NCI-H1417 treated with DMSO at 0.1 percent for 48 hours (cell line): ENCODE data around the gene CD63.

Experiments used
- DNase-seq: peaks from one replicate; lab custom pipeline; 2025; lab: John Stamatoyannopoulos, UW

Gene CD63

DNA sequence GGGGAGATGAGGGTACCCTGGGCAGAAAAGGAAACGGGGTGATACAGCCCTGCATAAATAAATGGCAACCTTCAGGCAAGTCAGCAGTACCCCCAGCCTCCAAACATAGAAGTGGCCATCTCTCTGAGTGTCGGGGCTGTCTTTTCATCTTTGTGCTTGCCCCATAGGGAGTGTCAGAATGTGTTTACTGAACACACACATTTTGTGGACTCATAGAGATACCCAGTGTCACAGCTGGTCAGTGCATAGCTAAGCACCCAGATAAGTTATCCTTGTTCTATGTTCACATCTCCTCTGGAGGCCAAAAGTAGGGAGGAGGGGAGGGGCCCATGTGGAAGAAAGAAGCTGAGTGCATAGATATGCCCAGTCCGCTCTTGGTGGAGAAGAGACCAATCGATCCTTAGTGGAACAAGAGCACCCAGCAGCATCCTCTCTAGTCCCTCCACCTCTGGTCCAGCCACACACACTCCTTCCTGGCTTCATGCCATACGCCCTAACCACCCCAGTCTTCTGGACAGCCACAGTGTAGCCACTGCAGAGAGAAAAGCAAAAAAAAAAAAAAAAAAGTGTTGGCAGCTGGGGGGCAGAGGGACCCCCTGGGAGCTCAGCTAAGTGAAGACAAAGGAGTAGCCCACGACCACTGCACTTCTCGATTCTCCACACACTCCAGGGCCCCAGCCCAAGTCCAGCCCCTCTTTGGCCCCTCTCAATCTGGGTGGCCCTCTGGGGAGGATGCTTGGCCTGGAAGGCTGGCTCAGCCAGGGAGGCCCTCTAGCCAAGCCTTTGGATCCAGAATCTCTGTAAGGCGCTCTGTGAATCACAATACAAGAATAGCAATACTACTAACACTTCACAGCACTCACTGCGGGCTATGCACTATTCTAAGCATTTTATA lies 23.7 kb downstream of the CD63 start:
- DNase-seq, result no peak

DNA sequence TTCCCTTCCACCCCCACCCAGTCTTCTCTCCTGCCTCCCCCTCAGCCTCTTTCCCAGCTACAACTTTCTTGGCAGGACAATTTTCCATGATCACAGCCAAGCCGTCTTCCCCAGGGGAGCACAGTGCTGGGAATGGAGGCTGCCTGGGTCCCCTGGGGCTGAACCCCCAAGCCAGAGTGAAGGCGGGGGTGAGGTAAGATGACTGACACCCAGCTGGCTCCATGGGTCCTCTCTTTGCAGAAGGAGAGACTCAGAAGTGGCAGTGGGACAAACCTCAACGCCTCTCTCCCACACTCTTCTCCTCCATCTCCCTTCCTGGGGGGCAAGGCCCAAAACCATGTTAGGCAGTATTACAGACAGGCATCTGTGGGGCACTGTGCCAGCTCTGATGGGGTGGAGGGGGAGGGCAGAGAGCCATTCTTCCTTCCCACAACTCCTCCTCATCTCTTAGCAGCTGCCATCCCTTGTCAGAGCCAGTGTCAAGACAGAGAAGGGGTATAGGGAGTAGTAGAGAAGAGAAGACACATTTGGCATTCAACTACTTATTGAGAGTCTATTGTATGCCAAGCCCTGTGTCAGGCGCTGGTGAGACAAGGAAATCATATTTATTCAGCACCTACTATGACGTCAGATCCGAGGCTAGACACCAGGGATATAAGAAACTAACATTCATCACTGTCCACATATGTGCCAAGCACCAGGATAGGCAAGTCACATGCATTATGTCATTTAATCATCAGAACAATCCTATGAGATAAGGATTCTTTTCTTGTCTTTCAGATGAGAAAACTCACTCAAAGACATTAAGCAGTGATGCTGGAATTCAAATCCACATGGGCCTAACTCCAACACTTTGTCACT lies 24.7 kb downstream of the CD63 start:
- DNase-seq, result no peak

DNA sequence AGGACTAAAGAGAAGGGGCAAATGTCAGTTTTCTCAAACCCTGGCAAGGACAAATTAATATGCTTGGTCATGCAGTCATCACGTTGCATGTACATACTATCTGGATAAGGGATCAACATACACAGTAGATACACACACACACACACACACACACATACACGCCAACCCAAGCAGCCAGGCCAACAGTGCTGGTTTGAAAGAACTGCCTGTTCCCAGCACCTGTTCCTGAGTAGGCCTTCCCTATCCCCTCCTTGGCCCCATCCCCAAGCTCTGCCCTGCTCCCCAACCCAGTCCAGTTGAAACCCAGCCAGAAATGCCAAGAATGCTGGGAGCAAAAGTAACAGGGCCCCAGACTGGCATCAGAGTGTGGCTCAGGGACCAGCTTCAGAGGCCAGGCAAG lies 25.5 kb downstream of the CD63 start:
- no peak for DNase-seq

DNA sequence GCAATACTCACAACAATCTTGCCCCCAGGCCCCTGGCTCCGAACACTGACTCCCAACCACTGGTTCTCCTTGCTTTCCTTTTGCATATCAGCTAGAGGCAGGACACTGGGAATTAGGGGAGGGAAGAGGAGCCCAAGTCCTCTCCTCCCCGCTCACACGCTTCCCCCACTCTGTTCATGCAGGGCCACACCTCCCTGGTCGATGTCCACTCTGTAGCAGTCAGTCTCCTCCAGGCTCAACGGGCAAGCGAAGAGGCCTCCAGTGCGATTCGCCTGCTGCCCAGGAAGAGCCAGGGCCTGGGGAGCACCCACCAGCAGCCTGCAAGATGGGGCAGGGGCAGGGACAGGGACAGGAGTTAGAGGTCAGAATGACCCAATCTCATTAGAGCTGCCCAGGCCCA lies 25.9 kb downstream of the CD63 start:
- no peak for DNase-seq

DNA sequence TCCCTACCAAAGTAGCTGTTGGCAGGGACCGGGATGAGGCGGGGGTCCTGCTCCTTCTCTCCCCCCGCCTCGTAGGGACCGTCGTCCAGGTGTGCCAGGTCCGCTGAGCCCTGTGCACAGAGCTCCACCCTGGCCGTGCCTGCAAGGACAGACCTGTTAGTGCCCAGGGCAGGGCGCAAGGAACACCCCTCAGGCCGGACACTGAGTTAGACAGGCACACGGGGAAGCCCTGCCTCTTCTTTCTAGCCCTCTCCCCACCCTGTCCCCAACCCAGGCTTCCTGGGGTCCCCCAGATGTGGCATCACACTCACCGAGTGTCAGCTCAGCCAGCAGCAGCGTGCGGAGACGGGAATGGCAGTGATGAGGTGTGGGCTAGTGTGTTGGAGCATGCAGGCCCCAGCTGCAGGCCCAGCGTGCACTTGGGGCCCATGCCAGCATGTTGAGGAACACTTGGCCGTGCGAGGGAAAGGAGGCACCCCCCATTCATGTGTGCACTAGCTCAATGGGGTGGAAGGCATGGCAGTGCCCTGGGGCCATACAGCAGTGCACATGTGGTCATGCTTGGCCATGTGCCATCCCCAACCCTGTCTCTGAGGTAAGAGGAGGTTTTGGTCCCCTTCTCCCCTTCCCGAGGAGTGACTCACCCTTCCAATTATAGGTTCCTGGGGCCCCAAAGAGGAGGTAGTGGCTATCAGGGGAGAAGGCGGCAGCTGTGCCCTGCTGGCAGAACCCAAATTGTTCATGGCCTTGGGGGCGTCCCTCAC lies 28.4 kb downstream of the CD63 start:
- no peak for DNase-seq

DNA sequence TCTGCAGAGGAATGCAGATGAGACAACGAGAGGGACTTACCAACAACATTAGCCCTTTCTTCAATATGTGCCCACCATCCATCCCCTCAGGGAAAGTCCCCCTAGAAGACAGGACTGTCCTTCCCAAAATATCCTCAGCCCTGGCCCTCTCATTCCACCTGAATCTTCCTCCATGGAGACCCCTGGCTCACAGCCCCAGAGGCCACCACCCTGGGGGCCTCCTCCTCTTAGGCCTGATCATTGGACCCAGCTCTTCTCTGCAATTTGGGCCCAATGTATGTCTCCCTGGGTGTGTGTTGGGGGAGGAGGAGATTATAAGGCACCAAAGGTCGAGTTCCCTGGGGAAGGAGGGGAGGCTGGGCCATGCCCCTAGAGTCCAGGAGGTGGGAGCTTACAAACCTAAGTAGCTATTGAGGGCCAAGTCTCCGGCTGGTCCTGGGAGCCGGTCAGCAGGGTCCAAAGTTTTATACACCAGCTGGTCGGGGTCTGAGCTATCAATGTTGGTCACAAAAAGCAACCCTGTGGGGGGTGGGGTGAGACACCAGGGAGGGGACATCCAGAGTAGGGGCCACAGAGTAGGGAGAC lies 29.2 kb downstream of the CD63 start:
- DNase-seq, result no peak

DNA sequence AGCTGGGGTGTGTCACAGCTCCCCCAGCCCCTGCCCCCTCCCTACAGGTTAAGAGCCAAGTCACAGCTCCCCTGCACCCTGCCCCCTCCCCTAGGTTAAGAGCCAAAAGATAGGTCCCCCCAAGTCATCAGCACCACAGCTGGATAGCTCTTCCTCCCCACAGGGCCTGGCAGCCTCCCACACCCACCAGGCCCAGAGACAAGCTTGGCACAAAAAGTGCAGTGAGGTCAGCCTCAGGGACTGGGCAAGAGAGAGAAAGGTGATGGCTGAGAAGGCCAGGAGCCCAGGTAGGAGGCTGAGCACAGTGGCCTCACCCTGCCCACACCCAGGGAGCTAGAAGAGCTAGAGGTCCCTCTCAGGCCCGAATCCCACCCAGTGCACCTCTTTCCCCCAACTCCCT lies 29.8 kb downstream of the CD63 start:
- DNase-seq, result no peak

DNA sequence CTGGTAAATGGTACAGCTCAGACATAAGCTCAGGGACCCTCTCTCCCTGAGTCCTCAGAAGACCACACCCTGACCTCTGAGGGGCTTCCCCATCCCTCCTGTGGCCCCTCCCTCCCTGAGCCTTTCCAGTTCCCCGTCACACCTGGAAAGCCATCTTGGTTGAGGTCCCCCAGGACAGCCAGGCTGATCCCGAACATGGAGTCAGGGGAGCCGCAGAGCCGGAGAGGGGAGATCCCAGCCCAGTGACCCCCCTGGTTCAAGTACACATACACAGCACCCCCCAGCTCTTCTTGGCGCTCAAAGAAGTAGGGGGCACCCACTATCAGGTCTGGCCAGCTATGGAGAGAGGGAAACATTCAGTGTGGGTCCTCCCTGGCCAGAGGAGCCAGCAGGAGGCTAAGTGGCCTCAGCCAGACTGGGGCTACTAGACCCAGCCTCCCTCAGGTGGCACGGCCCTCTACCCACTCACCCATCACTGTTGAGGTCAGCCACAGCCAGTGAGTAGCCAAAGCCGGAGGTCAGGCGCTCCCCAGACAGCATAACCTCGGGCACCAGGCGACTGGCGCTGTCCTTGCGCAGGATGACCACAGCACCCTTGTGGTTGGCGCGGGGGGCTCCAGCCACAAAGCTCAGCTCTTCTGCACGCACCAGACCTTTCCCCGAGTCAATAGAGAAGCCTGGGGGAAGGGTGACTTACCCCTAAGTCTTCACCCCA lies 30.4 kb downstream of the CD63 start:
- DNase-seq, result no peak

DNA sequence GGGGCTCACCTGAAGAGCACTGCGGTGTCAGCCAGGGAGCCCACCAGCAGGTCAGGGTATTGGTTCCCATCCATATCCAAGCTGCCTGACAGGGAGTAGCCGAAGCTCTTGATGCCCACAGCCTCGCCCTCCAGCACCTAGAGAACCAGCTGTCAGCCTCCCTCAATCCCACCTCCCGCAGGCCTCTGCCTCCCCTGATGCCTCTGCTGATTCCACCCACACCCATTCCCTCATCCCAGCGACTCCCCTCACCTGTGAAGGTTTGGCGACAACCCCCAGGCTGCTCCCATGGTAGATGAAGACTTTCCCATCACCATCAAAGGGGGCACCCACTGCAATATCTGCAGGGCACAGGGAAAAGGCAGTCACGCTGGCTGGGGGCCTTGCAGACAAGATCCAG lies 31.1 kb downstream of the CD63 start:
- DNase-seq, result no peak

DNA sequence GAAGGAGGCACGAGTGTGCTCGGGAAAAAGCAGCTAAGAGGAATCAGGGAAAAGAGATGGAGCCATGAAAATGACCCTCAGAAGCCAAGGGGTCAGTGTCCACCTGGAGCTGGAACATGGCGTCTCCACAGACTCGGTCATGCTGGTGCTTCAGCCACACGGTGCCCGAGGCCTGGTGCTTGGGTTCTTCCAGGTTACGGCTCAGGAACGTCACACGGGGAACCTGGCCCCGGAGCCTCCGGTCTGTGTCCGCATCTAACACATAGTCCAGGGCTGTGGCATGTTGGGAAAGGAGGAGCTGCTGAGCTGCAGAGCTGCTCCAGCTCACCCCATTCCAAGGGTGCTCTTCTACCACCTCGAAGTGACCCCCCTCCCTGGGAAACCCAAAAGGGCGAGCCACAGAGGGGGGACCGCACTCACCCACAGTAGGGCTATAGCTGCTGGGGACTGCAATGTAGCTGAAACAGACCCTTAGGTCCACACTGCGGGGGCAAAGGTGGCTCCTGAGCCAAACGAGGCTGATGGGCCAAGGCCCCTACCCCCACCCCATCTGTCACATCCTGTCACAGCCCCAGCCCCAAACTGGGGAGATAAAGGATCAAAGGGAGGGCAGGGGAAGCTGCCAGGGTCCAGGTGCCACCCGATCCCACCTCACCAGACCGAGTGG lies 31.9 kb downstream of the CD63 start:
- DNase-seq, result no peak

DNA sequence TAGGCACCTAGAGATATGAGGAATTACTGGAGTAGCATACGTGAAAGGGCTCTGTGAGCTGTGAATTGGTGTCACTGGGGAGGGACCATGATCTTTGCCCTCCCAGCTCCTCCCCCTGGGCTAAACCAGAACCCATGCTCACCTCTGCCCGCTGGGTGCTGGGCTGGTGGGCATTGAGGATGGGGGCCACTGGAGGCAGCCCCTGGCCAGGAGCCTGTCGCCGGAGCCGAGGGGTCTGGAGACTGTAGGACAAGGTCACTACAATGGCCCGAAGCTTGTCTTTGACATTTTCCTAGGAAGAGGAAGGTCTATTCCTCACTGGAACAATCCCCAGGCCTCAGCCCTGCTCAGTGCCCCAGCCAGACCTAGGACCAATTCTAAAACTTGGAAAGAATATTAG lies 32.7 kb downstream of the CD63 start:
- no peak for DNase-seq

DNA sequence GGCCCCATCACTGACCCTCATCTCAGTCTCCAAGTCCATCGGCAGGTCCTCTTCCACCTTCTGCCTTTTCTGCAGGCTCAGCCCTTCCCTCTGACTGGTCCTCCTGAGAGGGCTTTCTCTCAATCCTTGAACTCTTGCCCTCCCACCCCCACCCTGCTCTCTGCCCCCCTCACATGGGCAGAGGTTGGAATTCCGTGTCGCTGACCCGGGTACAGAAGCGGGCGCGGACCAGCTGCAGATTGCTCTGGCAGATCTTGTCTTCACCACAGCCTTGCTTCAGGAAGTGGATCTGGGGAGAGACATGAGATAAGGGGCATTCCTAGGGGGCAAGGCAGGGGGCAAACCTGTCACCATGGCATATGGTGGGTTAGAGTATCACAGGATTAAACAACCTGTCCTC lies 33.5 kb downstream of the CD63 start:
- DNase-seq, result no peak

DNA sequence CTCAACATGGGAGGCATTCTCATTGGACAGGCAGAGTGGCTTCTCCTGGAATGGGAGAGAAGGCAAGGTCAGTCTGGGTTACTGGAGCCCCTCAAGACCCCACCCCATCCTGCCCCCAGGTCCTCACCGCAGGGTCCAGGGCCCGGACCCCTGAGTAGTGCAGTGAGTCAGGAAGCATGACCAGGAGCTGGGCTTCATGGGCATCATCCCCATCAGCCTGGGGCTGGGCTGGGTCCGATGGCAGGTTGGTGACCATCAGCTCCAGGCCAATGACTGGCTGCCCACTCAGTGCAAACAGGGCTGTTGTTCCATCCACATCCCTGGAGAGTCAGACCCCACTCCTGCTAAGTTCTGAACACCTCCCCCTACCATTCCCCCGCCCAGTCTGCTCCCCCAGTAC lies 34.2 kb downstream of the CD63 start:
- DNase-seq, result no peak

DNA sequence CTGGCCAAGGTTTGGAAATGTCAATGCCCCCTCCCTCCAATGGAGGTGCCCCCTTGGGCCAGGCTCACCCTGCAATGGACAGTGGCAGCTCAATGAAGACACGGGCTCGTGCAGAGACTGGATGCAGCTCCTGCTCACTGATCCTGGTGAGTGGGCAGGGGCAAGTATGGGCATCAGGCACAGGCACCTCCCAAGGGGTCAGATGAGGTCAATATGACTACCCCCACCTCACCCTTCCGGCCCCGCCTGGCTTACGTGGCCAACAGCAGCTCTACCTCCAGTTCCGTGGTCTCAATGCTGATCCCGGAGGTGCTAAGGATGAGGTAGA lies 34.7 kb downstream of the CD63 start:
- DNase-seq, result no peak

DNA sequence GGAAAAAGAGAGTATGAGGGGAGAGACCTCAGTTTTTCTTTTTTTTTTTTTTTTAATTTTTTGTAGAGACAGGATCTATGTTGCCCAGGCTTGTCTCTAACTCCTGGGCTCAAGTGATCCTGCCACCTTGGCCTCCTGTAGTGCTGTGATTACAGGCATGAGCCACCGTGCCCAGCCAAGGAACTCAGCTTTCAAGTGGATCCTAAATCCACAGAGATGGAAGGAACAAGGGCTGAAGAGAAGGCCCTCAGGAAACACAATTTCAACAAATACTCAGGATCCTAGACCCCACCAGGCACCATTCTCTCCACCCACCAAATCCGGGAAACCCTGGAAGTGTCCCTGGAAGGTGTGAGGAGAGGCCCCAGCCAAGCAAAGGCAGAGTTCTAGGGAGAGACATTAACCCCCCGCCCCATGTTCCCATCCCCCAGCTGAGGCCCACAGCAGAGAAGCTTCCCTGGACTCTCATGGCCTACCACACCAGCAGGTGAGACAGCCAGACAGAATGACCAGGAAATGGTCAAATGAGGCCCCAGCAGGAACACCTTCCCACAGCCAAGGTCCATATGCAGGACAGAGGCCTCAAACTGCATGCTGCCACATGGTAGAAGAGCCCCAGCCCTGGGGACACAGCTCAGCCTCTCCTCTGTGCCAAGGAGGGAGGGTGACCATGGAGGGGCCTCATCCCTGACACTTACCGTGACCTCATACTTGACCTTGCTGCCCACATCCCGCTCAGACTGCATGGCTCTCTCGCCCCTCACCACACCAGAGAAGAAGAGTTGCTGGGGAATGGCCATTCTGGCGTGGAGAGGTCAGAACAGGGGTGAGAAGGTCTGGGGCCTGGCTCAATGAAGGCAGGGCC lies 35.3 kb downstream of the CD63 start:
- no peak for DNase-seq

DNA sequence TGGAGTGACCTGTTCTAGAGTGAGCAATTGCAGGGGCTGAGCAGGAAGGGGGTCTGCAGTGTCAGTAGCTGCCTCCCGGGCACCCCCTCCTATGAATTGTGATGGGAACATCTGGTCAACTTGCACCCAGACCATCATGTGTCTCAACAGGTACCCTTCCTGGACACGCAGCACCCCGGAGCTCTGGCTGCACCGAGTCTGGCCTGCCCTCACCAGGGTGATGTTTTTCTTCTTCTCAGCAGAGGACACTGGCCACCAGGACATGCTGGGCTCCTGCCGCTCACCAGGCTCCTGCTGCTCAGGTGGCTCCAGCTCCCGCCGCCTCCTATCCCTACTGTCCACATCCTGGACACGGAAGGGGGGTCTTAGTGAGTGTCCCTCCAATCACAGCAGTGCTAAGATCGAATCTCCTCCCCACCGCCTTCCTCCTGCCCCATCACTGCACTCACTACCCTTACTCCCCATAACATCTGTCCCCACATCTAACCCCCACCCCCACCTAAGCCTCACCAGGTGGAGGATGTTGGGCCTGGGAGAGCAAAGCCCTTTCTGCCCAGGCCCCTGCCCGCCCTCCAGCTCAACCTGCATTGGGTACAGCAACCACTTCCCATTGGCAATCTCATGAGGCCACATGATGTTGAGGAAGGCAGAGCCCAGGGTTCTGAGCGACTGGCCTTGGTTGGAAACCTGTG lies 36.0 kb downstream of the CD63 start:
- no peak for DNase-seq

DNA sequence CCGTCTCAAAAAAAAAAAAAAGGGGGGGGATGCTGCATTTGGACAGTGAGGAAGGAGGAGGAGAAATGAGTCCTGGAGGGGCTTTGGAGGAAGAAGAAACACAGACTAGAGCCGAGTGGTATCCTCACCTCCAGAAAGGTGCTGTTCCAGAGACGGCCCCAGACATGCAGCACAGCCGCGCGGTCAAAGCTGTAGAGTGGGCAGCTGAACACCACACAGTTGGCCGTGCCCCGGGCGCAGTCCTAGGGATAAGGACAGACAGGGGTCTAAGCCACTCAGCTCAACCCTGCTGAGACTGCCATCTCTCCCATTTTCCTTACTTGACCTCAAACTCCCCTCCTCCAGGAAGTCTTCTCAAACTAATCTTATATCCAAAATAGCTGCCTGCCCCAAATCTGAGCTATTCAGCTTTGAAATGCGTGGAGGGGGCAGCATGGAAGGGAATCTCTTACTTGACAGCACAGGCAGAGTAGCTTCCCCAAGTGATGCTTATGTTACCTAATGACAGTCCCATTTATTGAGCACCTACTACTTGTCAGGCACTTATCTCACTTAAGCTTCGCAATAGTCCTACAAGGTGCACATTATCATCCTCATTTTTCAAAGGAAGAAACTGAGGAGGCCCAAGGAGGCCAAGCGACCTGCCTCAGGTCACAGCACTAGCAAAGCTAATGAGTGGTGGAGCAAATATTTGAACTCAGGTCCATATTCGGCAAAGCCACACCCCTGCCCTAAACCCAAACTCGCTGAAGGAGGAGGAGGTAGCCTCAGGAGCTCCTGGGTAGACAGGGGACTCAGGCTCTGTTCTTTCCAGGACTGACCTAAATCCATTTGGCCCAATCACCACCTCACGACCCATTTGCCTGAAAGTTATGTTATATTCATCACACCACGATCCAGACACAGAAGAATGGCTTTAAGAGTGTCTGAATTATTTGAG lies 39.8 kb downstream of the CD63 start:
- no peak for DNase-seq

DNA sequence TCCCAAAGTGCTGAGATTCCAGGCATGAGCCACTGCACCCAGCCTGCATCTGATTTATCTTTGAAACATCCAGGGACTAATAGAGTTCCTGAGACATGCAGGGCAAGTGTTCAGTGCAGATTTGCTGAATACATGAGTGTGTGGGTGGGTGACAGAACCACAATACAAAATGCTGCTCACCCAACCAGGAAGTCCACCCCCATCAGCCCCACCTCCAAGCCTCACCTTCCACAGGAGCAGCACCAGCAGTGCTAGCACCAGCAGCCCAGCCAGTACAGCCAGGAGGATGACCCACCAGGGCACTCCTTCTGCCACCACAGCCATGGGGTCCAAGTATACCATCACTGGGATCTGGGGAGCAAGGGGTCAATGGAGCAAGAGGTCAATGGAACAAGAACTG lies 41.1 kb downstream of the CD63 start:
- no peak for DNase-seq
